HL-60/S4 (cell line): ENCODE measurements around the gene WRAP73.

Experiments
- in situ Hi-C: fragments of 300-500 bp; cut with MboI; formaldehyde crosslinking; loops from 2 replicates; pipeline ENCODE4 v1.14.3; 2022; ENCODE audit warnings: low sequenced_read_pairs

WRAP73 gene, protein sequence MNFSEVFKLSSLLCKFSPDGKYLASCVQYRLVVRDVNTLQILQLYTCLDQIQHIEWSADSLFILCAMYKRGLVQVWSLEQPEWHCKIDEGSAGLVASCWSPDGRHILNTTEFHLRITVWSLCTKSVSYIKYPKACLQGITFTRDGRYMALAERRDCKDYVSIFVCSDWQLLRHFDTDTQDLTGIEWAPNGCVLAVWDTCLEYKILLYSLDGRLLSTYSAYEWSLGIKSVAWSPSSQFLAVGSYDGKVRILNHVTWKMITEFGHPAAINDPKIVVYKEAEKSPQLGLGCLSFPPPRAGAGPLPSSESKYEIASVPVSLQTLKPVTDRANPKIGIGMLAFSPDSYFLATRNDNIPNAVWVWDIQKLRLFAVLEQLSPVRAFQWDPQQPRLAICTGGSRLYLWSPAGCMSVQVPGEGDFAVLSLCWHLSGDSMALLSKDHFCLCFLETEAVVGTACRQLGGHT

DNA sequence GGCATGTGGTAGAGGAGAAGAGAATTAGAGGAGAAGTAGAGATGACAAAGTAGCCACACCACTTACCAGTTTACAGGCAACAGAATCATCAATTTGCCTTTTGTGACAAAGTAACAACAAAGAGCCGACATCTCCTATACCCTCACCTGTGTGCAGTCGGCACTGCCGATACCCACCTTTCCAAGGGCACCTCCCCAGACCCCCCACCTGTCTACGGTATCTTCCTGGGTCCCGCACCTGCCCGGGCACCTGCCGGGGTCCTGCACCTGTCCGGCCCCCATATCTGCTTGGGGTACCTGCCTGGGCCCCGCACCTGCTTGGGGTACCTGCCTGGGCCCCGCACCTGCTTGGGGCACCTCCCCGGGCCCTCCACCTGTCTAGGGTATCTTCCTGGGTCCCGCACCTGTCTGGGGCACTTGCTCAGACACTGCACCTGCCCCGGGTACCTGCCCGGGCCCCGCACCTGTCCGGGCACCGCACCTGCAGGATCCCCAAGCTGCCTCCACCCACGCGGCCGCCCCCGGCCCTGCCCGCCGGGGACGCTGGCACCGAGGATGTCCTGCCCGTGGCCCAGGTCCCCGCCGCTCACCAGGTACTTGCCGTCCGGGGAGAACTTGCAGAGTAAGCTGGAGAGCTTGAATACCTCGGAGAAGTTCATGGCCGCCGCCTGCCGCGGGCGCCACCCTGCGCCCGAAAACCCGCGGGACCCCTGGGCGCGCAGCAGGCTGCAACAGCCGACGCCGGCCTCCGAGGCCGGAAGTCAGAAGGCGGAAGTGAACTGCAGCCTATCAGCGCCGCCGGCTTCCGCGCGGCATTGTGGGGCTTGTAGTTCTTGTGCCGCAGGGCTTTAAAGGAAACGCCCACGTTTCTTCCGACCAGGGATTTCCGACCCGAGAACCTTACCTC, at the start of gene WRAP73:
Gene WRAP73, minus strand, starts transcription at position 762 of the 906 bp plus-strand sequence. Its CDS starts 104 bp downstream, at position 658.
- in situ Hi-C loops: no loop called here

DNA sequence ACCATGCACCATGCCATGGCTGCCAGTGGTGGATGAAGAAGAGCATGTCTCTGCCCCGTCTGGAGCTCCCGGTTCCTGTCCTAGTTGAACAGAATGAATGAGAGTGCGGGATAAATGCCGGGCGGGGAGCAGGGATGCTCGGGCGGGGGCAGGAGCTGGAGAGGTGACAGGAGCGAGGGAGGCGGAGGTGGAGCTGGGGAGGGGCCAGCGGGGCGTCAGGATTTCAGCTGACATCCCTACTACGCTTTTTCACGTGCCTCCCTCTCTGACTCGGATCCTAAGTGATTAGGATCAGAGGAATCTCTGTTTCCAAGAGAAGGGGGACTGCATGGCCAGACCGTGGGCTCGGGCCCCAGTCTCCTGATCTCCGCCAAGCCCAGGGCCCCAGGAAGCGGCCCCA, 49.7 kb upstream of the WRAP73 start:
- in situ Hi-C loops: no loop called here

- in situ Hi-C loops: no loop called here
These were observed 48.9 kb upstream of the WRAP73 start for GRCh38 chr1:3698660-3699408.

- in situ Hi-C loops: no loop called here
These were observed 47.9 kb upstream of the WRAP73 start for GRCh38 chr1:3697810-3698209.

DNA sequence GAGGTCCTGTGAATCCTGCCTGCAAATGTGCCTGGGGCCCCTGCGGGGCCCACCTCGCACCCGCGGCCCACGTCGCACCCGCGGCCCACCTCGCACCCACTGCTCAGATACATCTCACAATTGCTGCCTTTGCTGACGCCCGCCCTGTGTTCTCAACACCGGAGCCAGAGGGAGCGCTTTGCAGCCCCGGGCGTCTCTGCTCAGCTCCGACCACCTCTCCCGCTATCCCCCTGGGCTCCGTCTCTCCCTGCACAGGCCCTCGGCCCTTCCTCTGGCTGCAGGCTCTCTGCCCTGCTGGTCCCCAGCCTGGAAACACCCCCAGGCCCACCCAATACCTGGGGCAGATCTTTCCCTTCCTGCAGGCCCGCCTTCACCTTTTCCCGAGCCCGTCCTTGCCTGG, 47.2 kb upstream of the WRAP73 start:
- in situ Hi-C loops: no loop called here

DNA sequence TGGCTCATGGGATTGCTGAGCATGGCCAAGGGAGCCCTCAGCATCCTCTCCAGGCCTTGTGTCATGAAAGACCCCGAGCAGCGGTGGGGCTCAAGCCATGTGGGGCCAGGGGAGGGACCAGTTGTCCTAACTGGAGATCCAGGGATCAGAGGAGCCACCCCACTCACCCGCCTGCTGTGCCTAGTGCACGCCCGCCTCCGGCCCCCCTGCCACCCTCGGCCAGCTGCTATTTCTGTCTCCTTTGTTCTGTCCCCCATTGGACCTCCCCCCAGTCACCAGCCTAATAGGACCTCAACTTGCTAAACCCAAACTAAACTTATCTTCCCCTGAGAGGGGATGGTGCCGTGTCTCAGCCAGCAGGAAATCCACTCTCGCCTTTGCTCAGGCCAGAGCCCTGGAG, 46.8 kb upstream of the WRAP73 start:
- in situ Hi-C loops: no loop called here

DNA sequence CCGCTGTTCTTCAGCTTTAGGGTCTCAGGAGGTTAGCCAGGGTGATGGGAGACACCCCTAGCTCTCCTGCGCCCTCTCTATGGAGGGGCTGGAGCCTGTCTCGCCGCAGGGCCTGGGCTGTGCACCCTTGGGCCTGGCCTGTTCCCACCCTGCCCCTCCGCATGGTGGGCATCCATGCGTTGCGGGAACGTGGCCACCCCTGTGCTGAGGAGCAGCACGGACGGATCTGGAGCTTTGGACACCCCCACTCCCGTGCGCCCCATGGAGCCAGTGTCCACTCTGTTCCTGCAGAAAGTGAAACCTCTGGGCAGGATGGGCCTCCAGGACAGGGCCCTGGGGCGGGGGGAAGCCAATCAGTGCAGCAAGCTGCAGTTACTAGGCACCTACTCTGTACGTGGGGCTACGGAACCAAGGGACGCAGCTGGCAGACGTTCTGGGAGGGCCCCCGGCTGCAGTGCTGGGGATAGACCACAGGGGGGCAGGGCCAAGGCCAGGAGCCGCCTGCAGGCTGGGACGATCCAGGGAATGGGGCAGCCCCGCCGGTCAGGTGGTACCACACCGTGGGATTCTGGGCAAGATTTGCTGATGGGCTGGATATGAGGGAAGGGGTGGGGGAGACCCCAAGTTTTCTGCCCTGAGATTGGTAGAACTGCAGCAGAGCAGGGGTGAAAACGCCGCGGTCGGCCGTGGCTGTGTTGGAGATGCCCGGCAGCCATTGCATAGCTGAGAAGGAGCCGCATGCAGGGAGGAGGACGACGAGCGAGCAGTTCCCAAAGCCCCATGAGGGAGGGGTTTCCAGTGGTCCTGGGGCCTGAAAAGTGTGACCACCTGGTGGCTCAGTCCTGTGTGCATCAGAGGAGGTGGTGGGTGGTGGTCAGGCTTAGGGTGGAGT, 45.7 kb upstream of the WRAP73 start:
- in situ Hi-C loops: no loop called here

GRCh38 chr1:3693321-3693720, 43.4 kb upstream of the WRAP73 start:
- in situ Hi-C loops: no loop called here

DNA sequence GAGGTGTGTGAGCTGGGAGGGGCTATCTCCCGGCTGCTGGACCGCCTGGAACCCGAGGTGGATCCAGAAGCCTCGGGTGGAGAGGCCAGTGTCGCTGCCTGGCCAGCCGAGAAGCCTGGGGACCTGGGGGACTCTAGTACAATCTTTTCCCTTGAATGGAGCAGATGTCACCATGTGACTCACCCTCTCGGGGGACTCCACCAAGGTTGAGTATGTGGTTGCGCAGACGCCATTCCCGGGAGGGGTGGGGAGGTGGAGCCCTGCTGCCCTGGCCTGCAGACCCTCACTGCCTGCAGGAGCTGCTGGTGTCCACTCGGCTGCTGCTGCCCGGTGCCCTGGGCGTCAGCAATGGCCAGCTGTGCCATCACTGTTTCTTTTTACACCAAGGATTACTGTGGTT, 42.7 kb upstream of the WRAP73 start:
- in situ Hi-C loops: no loop called here

DNA sequence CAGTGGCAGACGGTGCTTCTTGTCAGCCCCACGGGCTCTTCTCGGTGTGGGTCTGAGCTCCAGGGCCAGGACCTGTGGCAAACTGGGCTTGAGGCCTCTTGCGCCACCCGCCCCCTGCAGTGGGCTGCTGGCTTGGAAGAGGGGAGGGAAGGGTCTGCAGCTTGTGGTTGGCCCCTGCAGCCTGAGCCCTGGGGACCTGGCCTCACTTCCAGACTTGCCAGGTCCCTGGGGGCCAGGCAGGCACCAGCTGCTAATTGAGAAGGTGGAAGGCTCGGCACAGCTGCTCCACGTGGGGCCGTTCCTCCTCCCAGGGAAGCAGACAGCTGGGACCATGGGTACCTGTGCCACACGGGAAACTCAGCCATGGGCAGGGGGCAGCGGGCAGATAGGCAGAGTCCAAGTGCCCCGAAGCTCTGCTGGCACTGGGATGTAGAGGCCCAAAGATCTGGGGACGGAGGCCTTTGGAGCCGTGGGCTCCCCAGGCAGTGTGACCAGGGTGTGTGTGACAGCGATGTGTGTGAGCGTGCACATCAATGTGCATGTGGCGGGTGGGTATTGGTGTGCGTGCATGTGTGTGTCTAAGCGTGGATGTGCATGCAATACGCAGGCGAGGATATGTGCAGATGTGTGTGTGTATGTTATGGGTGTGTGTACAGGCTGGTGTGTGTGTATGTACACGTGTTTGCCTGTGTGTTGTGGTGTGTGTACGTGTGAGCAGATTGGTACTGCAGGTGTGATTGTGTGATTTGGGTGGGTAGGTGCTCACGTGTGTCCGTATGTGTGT, 41.7 kb upstream of the WRAP73 start:
- in situ Hi-C loops: no loop called here

DNA sequence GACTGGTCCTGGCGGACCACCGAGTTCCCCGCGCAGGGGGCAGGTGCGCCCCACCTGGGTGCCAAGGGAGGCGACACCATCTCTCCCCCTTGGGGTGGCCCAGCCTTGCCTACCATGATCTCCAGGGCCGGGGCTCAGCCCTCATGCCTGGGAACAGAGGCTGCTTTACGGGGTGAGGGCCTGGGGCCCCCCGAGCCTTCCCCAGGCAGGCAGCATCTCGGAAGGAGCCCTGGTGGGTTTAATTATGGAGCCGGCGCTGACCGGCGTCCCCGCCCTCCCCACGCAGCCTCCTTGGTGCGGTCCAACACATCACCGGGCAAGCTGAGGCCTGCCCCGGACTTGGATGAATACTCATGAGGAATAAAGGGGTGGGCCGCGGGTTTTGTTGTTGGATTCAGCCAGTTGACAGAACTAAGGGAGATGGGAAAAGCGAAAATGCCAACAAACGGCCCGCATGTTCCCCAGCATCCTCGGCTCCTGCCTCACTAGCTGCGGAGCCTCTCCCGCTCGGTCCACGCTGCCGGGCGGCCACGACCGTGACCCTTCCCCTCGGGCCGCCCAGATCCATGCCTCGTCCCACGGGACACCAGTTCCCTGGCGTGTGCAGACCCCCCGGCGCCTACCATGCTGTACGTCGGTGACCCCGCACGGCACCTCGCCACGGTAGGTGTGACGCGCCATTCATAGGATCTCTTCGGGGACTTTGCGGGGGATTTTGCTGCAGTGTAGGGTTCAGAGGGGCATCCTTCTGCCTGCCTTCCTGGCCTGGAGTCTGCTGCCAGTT, 40.6 kb upstream of the WRAP73 start:
- in situ Hi-C loops: no loop called here

DNA sequence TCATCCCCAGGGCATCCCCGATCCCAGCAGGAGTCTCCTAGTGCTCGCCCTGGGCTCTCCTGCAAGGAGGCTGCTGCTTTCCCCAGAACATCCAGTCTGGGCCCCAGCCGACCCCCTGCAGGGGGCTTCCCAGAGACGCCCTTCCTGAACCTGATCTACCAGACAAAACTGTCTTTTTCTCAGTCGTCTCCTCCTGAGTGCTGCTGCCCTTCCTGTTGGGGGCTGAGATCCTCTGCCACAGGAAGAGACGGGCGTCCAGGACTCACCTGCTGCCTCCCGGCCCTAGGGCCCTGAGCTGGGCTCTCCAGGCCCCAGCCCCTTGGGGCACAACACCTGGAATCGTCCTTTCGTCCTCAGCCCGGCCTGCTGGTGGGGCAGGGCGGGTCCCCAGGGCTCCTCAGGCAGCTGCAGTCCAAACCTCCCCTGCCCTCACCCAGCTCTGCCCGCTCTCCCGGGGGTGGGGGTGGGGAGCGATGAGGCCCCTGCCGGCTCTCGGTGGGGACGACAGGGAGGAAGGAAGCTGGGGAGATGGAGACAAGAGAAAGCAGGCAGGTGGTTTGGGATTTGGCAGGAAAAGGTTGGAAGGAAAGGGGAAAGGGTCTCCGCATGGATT, 39.3 kb upstream of the WRAP73 start:
- in situ Hi-C loops: no loop called here

DNA sequence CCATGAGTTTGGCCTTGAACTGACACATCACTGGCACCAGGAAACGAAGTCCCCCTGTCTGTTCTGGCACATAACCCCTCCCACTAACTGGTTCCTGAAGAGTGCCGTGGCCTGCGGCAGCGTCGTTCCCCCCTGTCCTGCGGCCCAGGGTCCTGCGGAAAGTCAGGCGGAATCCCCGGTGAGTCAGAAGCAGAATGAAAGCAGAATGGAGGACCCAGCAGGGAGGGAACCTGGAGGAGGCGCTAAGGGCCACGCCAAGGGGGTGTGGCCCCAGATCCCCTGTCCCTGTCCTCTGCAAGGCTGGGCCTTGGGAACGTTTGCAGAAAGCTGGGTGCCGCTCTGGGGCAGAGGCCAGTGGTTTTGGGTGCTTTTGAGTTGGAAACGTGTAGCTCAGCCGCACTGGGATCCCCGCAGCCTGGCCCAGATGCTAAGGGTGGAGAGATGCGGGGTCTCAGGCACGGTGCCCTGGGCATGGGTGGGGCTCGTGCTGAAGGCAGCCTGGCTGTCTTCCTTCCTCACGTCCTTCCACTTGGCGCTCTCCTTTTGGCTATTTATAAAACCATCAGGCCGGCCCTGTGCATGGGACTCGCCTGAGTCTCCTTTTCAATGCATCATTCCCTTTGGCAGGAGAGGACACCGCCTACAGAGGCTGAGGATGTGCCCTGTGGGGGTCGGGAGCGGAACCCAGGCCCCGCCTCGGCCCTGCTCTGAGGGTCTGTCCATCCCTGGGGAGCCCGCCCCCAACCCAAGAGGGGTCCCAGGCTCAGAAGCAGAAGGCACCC, 38.6 kb upstream of the WRAP73 start:
- in situ Hi-C loops: no loop called here

DNA sequence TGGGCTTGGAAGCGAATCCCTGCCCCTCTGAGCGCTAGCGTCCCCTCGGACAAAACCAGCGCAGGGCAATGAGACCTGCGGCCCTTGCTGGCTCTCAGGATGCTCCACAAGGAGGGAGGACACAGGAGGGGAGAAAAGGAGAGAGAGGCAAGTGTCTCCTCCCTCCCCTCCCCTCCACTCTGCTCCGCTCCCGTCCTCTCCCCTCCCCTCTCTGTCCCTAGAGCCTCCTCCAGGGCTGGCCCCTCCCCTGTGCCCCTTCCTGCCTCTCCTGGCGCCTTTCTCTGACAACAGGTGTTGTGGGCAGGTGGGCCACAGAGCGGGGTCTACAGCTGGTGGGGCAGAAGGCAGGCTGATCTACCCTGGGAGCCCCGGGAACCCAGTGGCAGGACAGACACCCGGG, 37.6 kb upstream of the WRAP73 start:
- in situ Hi-C loops: no loop called here

DNA sequence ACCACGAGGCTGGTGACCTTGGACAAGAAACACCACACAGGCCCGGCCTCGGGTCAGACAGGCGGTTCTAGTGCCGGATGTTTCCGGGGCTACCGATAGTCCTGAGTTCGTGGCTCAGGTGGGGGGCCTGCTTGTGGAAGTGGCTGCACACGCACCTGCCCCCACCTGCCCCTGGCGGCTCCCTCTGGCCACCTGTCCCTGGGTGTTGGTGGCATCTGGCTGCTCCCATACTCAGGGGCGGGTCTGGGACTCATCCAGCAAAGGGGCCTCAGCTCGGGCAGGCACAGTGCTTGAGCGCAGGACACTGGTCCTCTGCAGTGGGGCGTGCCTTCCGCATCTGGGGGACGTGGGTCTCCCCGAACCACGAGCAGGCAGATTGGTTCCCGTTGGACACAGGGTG, 36.0 kb upstream of the WRAP73 start:
- in situ Hi-C loops: no loop called here

- in situ Hi-C loops: no loop called here
These were observed 35.3 kb upstream of the WRAP73 start for GRCh38 chr1:3685222-3685621.

DNA sequence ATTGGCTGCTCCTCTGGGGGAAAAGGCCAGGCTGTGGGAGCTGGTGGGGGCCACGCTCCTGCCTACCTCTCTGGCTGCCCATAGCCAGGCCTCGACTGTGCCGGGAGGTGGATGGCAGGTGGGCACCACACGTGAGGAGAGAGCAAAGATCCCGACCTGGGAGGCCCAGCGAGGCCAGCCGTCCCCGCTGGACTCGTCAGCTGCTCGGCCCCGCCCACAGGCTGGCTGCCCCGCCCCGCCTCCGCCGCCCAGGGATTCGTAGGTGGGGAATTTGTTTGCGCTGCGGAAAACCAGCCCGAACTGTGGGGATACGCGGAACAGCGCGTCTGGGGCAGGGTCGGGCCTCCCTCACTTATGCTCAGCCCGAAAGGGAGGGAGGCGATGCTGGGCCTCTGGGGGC, 34.1 kb upstream of the WRAP73 start:
- in situ Hi-C loops: no loop called here
